Measurements from ENCODE around the gene GDF2.

Gene GDF2

GRCh38 chr10:47290338-47290737 lies 31.9 kb upstream of the GDF2 start:
- DNase-seq (ENCODE audit: extremely low read depth in 1 of 2, low read depth in 1 of 2): no peak

- no peak for DNase-seq (ENCODE audit: extremely low read depth in 1 of 2, low read depth in 1 of 2)
Measured at GRCh38 chr10:47291682-47292081, 30.6 kb upstream of the GDF2 start.

- no peak for DNase-seq (ENCODE audit: extremely low read depth in 1 of 2, low read depth in 1 of 2)
Measured at GRCh38 chr10:47294057-47294456, 28.2 kb upstream of the GDF2 start.

- no peak for DNase-seq (ENCODE audit: extremely low read depth in 1 of 2, low read depth in 1 of 2)
Measured at GRCh38 chr10:47294501-47294900, 27.8 kb upstream of the GDF2 start.

GRCh38 chr10:47295411-47295810 lies 26.8 kb upstream of the GDF2 start:
- DNase-seq (ENCODE audit: extremely low read depth in 1 of 2, low read depth in 1 of 2): no peak

GRCh38 chr10:47296156-47296894 lies 25.9 kb upstream of the GDF2 start:
- DNase-seq (ENCODE audit: extremely low read depth in 1 of 2, low read depth in 1 of 2): no peak

- DNase-seq (ENCODE audit: extremely low read depth in 1 of 2, low read depth in 1 of 2): no peak
Measured at GRCh38 chr10:47296941-47297340, 25.3 kb upstream of the GDF2 start.

GRCh38 chr10:47297866-47298540 lies 24.3 kb upstream of the GDF2 start:
- no peak for DNase-seq (ENCODE audit: extremely low read depth in 1 of 2, low read depth in 1 of 2)

GRCh38 chr10:47298715-47299114 lies 23.5 kb upstream of the GDF2 start:
- no peak for DNase-seq (ENCODE audit: extremely low read depth in 1 of 2, low read depth in 1 of 2)

GRCh38 chr10:47299611-47300428 lies 22.4 kb upstream of the GDF2 start, which contains the start of gene GDF10:
TSS of gene GDF10 (plus strand) at chr10:47300197. CDS start at chr10:47300652, 455 bp downstream.
- DNase-seq (ENCODE audit: extremely low read depth in 1 of 2, low read depth in 1 of 2): no peak

GRCh38 chr10:47300429-47300931 lies 21.8 kb upstream of the GDF2 start:
- no peak for DNase-seq (ENCODE audit: extremely low read depth in 1 of 2, low read depth in 1 of 2)

- DNase-seq (ENCODE audit: extremely low read depth in 1 of 2, low read depth in 1 of 2): no peak
Measured at GRCh38 chr10:47301833-47302232, 20.4 kb upstream of the GDF2 start.

GRCh38 chr10:47303105-47303504 lies 19.1 kb upstream of the GDF2 start:
- DNase-seq (ENCODE audit: extremely low read depth in 1 of 2, low read depth in 1 of 2): no peak

- no peak for DNase-seq (ENCODE audit: extremely low read depth in 1 of 2, low read depth in 1 of 2)
Measured at GRCh38 chr10:47303866-47304265, 18.4 kb upstream of the GDF2 start.

- no peak for DNase-seq (ENCODE audit: extremely low read depth in 1 of 2, low read depth in 1 of 2)
Measured at GRCh38 chr10:47305566-47305965, 16.7 kb upstream of the GDF2 start.

- DNase-seq (ENCODE audit: extremely low read depth in 1 of 2, low read depth in 1 of 2): no peak
Measured at GRCh38 chr10:47306387-47307210, 15.7 kb upstream of the GDF2 start.

GRCh38 chr10:47307381-47307780 lies 14.9 kb upstream of the GDF2 start:
- DNase-seq (ENCODE audit: extremely low read depth in 1 of 2, low read depth in 1 of 2): no peak

- DNase-seq (ENCODE audit: extremely low read depth in 1 of 2, low read depth in 1 of 2): no peak
Measured at GRCh38 chr10:47308775-47309174, 13.5 kb upstream of the GDF2 start.

- no peak for DNase-seq (ENCODE audit: extremely low read depth in 1 of 2, low read depth in 1 of 2)
Measured at GRCh38 chr10:47309408-47310089, 12.7 kb upstream of the GDF2 start.

GRCh38 chr10:47310090-47310505 lies 12.2 kb upstream of the GDF2 start:
- no peak for DNase-seq (ENCODE audit: extremely low read depth in 1 of 2, low read depth in 1 of 2)
